Skeletal muscle satellite cell (primary cell): ENCODE data around the gene ABCF1.

Experiments
- H3K27me3 ChIP-seq: 2 replicates; pipeline ENCODE4 v1.7.0; 2013; ENCODE audit warnings: low read length; ENCODE audit not compliant: control insufficient read depth, insufficient read depth
- H3K36me3 ChIP-seq: 2 replicates; pipeline ENCODE4 v1.7.0; 2013; ENCODE audit warnings: mild to moderate bottlenecking, control low read depth, low read length; ENCODE audit not compliant: insufficient read depth
- H3K4me1 ChIP-seq: 2 replicates; pipeline ENCODE4 v1.7.0; 2013; ENCODE audit warnings: low read length; ENCODE audit not compliant: control insufficient read depth, insufficient read depth
- H3K4me2 ChIP-seq: 2 replicates; pipeline ENCODE4 v1.7.0; 2013; ENCODE audit warnings: mild to moderate bottlenecking, low read length
- H3K4me3 ChIP-seq: 2 replicates; pipeline ENCODE4 v1.7.0; 2013; ENCODE audit warnings: low read length
- H3K9ac ChIP-seq: 2 replicates; pipeline ENCODE4 v1.7.0; 2013; ENCODE audit warnings: mild to moderate bottlenecking, low read depth, low read length, moderate library complexity
- H3K9me3 ChIP-seq: replicated peaks from 2 replicates; pipeline ENCODE4 v1.7.0; 2013; ENCODE audit warnings: mild to moderate bottlenecking, control low read depth, low read length

ABCF1 gene

GRCh38 chr6:30611150-30611855, 40.1 kb downstream of the ABCF1 start:
- Histone ChIP-seq H3K36me3 (peaks cover 45% of the 10 kb centered on the region), H3K4me1 (peaks cover 28% of the 10 kb centered on the region), H3K27me3 (no peaks in the 10 kb centered on the region), H3K4me2 (no peak overlapping the region), H3K9me3 (no peaks in the 10 kb centered on the region), H3K9ac (no peak overlapping the region), H3K4me3 (no peak overlapping the region)

- peaks cover 28% of the 10 kb centered on the region for H3K4me1 ChIP-seq
- no peak overlapping the region for H3K9ac ChIP-seq
- H3K9me3 ChIP-seq: no peaks in the 10 kb centered on the region
- H3K4me2 ChIP-seq: no peak overlapping the region
- H3K4me3 ChIP-seq: no peak overlapping the region
- no peaks in the 10 kb centered on the region for H3K27me3 ChIP-seq
- H3K36me3 ChIP-seq: peaks cover 45% of the 10 kb centered on the region
These were observed 40.6 kb downstream of the ABCF1 start for GRCh38 chr6:30611856-30612194.

GRCh38 chr6:30612213-30612612, 41.0 kb downstream of the ABCF1 start:
- Histone ChIP-seq H3K4me2 (peak overlapping the region; percentile 95), H3K9ac (no peak overlapping the region), H3K36me3 (peaks cover 43% of the 10 kb centered on the region), H3K27me3 (no peaks in the 10 kb centered on the region), H3K4me3 (no peak overlapping the region), H3K9me3 (no peaks in the 10 kb centered on the region), H3K4me1 (peaks cover 28% of the 10 kb centered on the region)

- Histone ChIP-seq H3K27me3 (no peaks in the 10 kb centered on the region), H3K36me3 (peaks cover 37% of the 10 kb centered on the region), H3K4me1 (peaks cover 28% of the 10 kb centered on the region), H3K9me3 (no peaks in the 10 kb centered on the region), H3K4me3 (no peak overlapping the region), H3K4me2 (peak overlapping the region; percentile 95), H3K9ac (no peak overlapping the region)
These were observed 41.5 kb downstream of the ABCF1 start for GRCh38 chr6:30612687-30613248.

GRCh38 chr6:30613251-30614043, 42.2 kb downstream of the ABCF1 start:
- H3K4me1 ChIP-seq: peaks cover 29% of the 10 kb centered on the region
- H3K9me3 ChIP-seq: no peaks in the 10 kb centered on the region
- H3K4me2 ChIP-seq: peak overlapping the region; percentile 95
- peaks cover 33% of the 10 kb centered on the region for H3K36me3 ChIP-seq
- no peak overlapping the region for H3K4me3 ChIP-seq
- H3K27me3 ChIP-seq: no peaks in the 10 kb centered on the region
- peak overlapping the region; percentile 99 for H3K9ac ChIP-seq

GRCh38 chr6:30614044-30614842, 43.0 kb downstream of the ABCF1 start:
- Histone ChIP-seq H3K36me3 (peaks cover 25% of the 10 kb centered on the region), H3K4me1 (peaks cover 33% of the 10 kb centered on the region), H3K4me3 (peak overlapping the region; percentile 56), H3K9me3 (no peaks in the 10 kb centered on the region), H3K27me3 (no peaks in the 10 kb centered on the region), H3K9ac (peak overlapping the region; percentile 99), H3K4me2 (peak overlapping the region; percentile 95)

GRCh38 chr6:30614843-30615218, 43.6 kb downstream of the ABCF1 start:
- peak overlapping the region; percentile 99 for H3K9ac ChIP-seq
- no peaks in the 10 kb centered on the region for H3K27me3 ChIP-seq
- peaks cover 26% of the 10 kb centered on the region for H3K36me3 ChIP-seq
- H3K4me1 ChIP-seq: peaks cover 33% of the 10 kb centered on the region
- no peaks in the 10 kb centered on the region for H3K9me3 ChIP-seq
- peak overlapping the region; percentile 95 for H3K4me2 ChIP-seq
- peak overlapping the region; percentile 89 for H3K4me3 ChIP-seq

GRCh38 chr6:30615219-30615957, 44.1 kb downstream of the ABCF1 start:
- Histone ChIP-seq H3K27me3 (no peaks in the 10 kb centered on the region), H3K36me3 (peaks cover 26% of the 10 kb centered on the region), H3K9me3 (no peaks in the 10 kb centered on the region), H3K4me2 (peak overlapping the region; percentile 95), H3K4me1 (peaks cover 33% of the 10 kb centered on the region), H3K9ac (peak overlapping the region; percentile 99), H3K4me3 (peak overlapping the region; percentile 89)

- Histone ChIP-seq H3K4me1 (peaks cover 33% of the 10 kb centered on the region), H3K36me3 (peaks cover 26% of the 10 kb centered on the region), H3K9me3 (no peaks in the 10 kb centered on the region), H3K27me3 (no peaks in the 10 kb centered on the region), H3K4me3 (peak overlapping the region; percentile 89), H3K9ac (peak overlapping the region; percentile 99), H3K4me2 (peak overlapping the region; percentile 95)
These were observed 44.9 kb downstream of the ABCF1 start for GRCh38 chr6:30615958-30616810.

GRCh38 chr6:30616811-30617564, 45.7 kb downstream of the ABCF1 start, which contains the start of gene PPP1R10:
TSS of gene PPP1R10 (minus strand) at chr6:30617243. CDS start at chr6:30609944, 7,299 bp downstream.
- Histone ChIP-seq H3K9me3 (no peaks in the 10 kb centered on the region), H3K4me2 (peak within 1 kb of the TSS; percentile 95), H3K9ac (peak within 1 kb of the TSS; percentile 99), H3K4me1 (peaks cover 33% of the 10 kb centered on the region), H3K36me3 (peaks cover 27% of the 10 kb centered on the region), H3K4me3 (peak within 1 kb of the TSS; percentile 89), H3K27me3 (no peaks in the 10 kb centered on the region)
